ENCODE measurements around the gene CNOT1.

CNOT1 gene

DNA sequence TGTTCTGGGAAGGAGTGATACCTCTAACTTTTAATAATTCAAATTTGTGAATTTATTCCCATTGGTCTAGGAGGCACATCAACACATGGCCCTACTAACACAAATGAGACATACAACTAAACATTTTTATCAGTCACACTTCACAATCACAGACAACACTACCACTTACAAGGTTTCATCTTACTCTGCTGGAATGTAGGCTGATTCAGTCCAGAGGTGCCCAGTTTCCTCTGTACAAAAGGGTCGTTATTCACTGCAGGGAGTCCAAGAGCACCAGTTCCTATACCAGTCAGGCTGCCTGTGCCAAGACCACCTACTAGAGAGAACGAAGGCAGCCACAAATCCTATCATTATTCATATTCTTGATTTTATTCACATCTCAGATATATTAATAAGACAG is 72.9 kb downstream of the CNOT1 start (continued):
- TF ChIP-seq, protein P1, sequence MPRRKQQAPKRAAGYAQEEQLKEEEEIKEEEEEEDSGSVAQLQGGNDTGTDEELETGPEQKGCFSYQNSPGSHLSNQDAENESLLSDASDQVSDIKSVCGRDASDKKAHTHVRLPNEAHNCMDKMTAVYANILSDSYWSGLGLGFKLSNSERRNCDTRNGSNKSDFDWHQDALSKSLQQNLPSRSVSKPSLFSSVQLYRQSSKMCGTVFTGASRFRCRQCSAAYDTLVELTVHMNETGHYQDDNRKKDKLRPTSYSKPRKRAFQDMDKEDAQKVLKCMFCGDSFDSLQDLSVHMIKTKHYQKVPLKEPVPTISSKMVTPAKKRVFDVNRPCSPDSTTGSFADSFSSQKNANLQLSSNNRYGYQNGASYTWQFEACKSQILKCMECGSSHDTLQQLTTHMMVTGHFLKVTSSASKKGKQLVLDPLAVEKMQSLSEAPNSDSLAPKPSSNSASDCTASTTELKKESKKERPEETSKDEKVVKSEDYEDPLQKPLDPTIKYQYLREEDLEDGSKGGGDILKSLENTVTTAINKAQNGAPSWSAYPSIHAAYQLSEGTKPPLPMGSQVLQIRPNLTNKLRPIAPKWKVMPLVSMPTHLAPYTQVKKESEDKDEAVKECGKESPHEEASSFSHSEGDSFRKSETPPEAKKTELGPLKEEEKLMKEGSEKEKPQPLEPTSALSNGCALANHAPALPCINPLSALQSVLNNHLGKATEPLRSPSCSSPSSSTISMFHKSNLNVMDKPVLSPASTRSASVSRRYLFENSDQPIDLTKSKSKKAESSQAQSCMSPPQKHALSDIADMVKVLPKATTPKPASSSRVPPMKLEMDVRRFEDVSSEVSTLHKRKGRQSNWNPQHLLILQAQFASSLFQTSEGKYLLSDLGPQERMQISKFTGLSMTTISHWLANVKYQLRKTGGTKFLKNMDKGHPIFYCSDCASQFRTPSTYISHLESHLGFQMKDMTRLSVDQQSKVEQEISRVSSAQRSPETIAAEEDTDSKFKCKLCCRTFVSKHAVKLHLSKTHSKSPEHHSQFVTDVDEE (CRISPR knock-in tag; IDR thresholded peaks at IDR 0.05): no peak

DNA sequence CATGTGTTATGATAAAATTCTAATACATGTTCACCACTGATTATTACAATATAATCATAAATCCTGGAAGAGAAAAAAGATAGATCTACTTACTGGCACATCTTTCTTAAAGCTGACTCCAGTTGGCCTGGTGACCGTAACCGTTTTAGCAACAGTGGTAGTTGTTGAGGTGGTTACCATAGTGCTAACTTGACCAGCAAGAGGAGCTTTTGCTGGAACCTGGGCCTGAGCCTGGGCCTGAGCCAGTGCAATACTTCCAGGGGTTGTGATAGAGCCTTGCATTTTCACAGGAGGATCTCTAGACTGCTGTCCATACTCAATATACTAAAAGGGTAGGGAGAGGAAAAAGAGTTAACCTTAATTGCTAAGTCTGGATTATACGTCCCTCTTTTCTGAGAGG is 78.1 kb downstream of the CNOT1 start:
- TF ChIP-seq, protein P2, sequence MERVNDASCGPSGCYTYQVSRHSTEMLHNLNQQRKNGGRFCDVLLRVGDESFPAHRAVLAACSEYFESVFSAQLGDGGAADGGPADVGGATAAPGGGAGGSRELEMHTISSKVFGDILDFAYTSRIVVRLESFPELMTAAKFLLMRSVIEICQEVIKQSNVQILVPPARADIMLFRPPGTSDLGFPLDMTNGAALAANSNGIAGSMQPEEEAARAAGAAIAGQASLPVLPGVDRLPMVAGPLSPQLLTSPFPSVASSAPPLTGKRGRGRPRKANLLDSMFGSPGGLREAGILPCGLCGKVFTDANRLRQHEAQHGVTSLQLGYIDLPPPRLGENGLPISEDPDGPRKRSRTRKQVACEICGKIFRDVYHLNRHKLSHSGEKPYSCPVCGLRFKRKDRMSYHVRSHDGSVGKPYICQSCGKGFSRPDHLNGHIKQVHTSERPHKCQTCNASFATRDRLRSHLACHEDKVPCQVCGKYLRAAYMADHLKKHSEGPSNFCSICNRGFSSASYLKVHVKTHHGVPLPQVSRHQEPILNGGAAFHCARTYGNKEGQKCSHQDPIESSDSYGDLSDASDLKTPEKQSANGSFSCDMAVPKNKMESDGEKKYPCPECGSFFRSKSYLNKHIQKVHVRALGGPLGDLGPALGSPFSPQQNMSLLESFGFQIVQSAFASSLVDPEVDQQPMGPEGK (CRISPR knock-in tag; IDR thresholded peaks at IDR 0.05; ENCODE audit: borderline replicate concordance): no peak
- TF ChIP-seq, protein P3, sequence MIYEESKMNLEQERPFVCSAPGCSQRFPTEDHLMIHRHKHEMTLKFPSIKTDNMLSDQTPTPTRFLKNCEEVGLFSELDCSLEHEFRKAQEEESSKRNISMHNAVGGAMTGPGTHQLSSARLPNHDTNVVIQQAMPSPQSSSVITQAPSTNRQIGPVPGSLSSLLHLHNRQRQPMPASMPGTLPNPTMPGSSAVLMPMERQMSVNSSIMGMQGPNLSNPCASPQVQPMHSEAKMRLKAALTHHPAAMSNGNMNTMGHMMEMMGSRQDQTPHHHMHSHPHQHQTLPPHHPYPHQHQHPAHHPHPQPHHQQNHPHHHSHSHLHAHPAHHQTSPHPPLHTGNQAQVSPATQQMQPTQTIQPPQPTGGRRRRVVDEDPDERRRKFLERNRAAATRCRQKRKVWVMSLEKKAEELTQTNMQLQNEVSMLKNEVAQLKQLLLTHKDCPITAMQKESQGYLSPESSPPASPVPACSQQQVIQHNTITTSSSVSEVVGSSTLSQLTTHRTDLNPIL (CRISPR knock-in tag; IDR thresholded peaks at IDR 0.05; ENCODE audit: low read depth): no peak
- TF ChIP-seq ZFP30 (CRISPR knock-in tag; IDR thresholded peaks at IDR 0.05) (no peak), ZNF565 (CRISPR knock-in tag; conservative IDR thresholded peaks at IDR 0.05; ENCODE audit: low read depth) (no peak), TOX (CRISPR knock-in tag; IDR thresholded peaks at IDR 0.05; ENCODE audit: borderline replicate concordance) (no peak), PPARA (CRISPR knock-in tag; IDR thresholded peaks at IDR 0.05; ENCODE audit: borderline replicate concordance) (no peak), CSDC2 (CRISPR knock-in tag; IDR thresholded peaks at IDR 0.05) (no peak), OSR1 (CRISPR knock-in tag; IDR thresholded peaks at IDR 0.05) (no peak), ZC3H10 (CRISPR knock-in tag; IDR thresholded peaks at IDR 0.05) (no peak), TCF4 (CRISPR knock-in tag; IDR thresholded peaks at IDR 0.05; ENCODE audit: borderline replicate concordance) (no peak), GLIS3 (CRISPR knock-in tag; IDR thresholded peaks at IDR 0.05) (no peak), ZFP3 (CRISPR knock-in tag; IDR thresholded peaks at IDR 0.05) (no peak), ZNF8 (CRISPR knock-in tag; IDR thresholded peaks at IDR 0.05) (no peak), BACH2 (CRISPR knock-in tag; IDR thresholded peaks at IDR 0.05; ENCODE audit: borderline replicate concordance) (no peak), ZNF70 (CRISPR knock-in tag; IDR thresholded peaks at IDR 0.05) (no peak)
- TF ChIP-seq, protein P4, sequence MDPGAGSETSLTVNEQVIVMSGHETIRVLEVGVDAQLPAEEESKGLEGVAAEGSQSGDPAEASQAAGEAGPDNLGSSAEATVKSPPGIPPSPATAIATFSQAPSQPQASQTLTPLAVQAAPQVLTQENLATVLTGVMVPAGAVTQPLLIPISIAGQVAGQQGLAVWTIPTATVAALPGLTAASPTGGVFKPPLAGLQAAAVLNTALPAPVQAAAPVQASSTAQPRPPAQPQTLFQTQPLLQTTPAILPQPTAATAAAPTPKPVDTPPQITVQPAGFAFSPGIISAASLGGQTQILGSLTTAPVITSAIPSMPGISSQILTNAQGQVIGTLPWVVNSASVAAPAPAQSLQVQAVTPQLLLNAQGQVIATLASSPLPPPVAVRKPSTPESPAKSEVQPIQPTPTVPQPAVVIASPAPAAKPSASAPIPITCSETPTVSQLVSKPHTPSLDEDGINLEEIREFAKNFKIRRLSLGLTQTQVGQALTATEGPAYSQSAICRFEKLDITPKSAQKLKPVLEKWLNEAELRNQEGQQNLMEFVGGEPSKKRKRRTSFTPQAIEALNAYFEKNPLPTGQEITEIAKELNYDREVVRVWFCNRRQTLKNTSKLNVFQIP (CRISPR knock-in tag; IDR thresholded peaks at IDR 0.05; ENCODE audit: borderline replicate concordance, low read depth): no peak
- TF ChIP-seq, protein P5, sequence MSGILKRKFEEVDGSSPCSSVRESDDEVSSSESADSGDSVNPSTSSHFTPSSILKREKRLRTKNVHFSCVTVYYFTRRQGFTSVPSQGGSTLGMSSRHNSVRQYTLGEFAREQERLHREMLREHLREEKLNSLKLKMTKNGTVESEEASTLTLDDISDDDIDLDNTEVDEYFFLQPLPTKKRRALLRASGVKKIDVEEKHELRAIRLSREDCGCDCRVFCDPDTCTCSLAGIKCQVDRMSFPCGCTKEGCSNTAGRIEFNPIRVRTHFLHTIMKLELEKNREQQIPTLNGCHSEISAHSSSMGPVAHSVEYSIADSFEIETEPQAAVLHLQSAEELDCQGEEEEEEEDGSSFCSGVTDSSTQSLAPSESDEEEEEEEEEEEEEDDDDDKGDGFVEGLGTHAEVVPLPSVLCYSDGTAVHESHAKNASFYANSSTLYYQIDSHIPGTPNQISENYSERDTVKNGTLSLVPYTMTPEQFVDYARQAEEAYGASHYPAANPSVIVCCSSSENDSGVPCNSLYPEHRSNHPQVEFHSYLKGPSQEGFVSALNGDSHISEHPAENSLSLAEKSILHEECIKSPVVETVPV (CRISPR knock-in tag; IDR thresholded peaks at IDR 0.05): no peak
- TF ChIP-seq, protein P1 (CRISPR knock-in tag; IDR thresholded peaks at IDR 0.05): no peak

DNA sequence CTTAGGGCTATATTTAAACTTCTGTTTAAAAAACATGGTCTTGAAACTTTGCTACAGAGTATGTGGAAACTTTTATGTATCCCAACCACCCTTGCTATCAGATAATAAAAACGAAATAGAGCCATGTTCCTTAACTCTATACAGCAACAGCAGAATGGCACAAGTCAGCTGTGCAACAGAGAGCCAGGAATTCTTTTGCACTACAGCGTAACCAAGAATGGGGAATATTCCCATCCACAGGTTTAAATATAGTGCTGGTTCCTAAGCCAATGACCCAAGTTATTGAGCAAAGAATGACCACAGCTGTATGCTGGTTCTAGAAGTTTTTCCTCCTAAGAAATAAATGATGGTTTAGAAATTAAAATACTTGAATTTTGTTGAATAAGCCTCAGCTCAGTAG is 81.2 kb downstream of the CNOT1 start:
- no peak for ATAC-seq
- TF ChIP-seq, protein P3 (CRISPR knock-in tag; IDR thresholded peaks at IDR 0.05; ENCODE audit: low read depth): no peak
- TF ChIP-seq TCF4 (CRISPR knock-in tag; IDR thresholded peaks at IDR 0.05; ENCODE audit: borderline replicate concordance) (no peak), ARNTL (CRISPR knock-in tag; IDR thresholded peaks at IDR 0.05; ENCODE audit: borderline replicate concordance, low read depth) (no peak), ZFP30 (CRISPR knock-in tag; IDR thresholded peaks at IDR 0.05) (no peak), CSDC2 (CRISPR knock-in tag; IDR thresholded peaks at IDR 0.05) (no peak), ZFP3 (CRISPR knock-in tag; IDR thresholded peaks at IDR 0.05) (no peak), ZC3H10 (CRISPR knock-in tag; IDR thresholded peaks at IDR 0.05) (no peak), BACH2 (CRISPR knock-in tag; IDR thresholded peaks at IDR 0.05; ENCODE audit: borderline replicate concordance) (no peak)
- TF ChIP-seq, protein P5 (CRISPR knock-in tag; IDR thresholded peaks at IDR 0.05): no peak
- TF ChIP-seq, protein P2 (CRISPR knock-in tag; IDR thresholded peaks at IDR 0.05; ENCODE audit: borderline replicate concordance): no peak

More for the DNA sequence above, 78.1 kb downstream of the CNOT1 start:
- peak; percentile 55; the same call in 2 of the 3 replicates for ATAC-seq
